GM13977 (cell line): ENCODE measurements around the gene ERG.

ENCODE experiments used
- DNase-seq: peaks from one replicate; pipeline ENCODE4 v3.0.0; 2012; ENCODE audit warnings: low spot score
- in situ Hi-C: fragments of 300-500 bp; cut with MboI; formaldehyde crosslinking; loops from one replicate; pipeline ENCODE4 v1.12.0; 2022; ENCODE audit warnings: low sequenced_read_pairs, low pct_unique_long_range_greater_than_20kb, mixed read lengths, inconsistent platforms; ENCODE audit not compliant: unreplicated experiment
- TF ChIP-seq, protein P1 (sequence below): IDR thresholded peaks from 2 replicates; pipeline ENCODE4 v1.5.1; 2012; ENCODE audit warnings: mild to moderate bottlenecking, control low read depth; ENCODE audit not compliant: insufficient read depth; ENCODE audit errors: extremely low read depth, missing control alignments

Gene ERG

DNA sequence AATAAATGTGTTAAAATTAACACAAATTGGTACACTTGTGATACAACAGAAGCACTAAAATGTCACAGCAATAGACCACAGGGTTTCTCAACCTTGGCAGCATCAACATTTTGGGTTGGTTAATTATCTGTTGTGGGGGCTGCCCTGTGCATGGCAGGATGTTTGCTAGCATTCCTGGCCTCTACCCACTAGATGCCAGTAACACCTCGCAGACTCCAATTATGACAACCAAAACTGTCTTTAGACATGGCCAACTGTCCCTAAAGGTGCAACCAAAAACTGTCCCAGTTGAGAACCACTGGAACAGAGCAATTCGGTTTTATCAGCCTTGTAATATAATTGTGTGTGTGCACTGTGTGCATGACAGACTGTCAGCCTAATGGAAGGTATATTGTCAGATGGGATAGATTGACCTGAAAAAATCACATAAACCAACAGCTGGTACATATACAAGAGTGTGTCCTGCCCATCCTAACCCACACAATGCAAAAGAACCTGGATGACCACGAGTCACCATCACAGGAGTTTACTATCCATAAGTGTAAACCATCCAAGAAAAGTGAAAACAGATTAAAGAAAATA is 13.5 kb upstream of the ERG start:
- TF ChIP-seq, protein P1, sequence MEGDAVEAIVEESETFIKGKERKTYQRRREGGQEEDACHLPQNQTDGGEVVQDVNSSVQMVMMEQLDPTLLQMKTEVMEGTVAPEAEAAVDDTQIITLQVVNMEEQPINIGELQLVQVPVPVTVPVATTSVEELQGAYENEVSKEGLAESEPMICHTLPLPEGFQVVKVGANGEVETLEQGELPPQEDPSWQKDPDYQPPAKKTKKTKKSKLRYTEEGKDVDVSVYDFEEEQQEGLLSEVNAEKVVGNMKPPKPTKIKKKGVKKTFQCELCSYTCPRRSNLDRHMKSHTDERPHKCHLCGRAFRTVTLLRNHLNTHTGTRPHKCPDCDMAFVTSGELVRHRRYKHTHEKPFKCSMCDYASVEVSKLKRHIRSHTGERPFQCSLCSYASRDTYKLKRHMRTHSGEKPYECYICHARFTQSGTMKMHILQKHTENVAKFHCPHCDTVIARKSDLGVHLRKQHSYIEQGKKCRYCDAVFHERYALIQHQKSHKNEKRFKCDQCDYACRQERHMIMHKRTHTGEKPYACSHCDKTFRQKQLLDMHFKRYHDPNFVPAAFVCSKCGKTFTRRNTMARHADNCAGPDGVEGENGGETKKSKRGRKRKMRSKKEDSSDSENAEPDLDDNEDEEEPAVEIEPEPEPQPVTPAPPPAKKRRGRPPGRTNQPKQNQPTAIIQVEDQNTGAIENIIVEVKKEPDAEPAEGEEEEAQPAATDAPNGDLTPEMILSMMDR: no peak
- DNase-seq: no peak
- in situ Hi-C loops: no loop called here

DNA sequence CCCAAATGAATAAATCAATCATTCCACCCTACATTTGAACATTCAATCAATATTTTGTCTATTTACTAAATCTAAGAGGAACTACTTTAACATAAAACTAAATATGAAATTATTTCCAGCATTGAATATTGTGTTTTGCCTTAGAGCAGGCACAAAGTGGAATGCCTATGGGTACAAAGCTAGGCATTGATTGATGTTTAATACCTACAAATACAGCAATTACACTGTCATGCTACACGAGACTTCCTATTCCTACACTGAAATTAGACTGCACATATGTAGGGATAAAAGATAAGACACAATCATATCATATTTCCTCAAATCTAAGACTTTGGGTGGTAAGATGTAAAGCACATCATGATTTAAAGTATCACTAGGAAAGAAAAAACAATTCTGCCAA is 12.9 kb upstream of the ERG start:
- TF ChIP-seq, protein P1: no peak
- no peak for DNase-seq
- in situ Hi-C loops: no loop called here

DNA sequence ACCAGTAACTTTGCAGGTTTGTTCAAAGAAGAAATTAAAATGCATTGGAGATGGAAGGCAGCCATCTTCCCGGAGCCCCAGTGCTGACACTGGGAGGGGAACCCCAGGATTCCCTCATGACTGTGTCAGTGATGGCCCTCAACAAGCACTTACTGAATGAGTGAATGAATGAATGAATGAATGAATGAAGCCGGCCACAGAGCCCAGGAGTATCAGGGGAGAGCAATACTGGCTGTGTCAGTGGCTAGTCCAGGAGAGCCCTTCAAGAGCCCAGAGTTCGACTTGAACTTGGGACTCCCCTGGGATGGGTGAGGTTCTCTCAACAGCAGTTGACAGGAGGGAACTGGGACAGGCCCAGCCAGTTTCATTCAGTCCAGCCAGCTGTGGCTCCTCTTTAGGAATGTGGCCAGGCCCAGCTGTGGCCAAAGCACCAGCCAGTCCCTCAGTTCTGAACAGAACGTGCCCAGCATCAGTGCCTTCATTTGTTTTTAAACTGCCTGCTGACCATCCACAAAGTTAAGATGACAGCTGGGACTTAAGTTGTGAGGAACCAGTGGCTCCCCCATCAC is 9.2 kb upstream of the ERG start:
- DNase-seq: no peak
- in situ Hi-C loops: no loop called here
- TF ChIP-seq, protein P1: no peak

DNA sequence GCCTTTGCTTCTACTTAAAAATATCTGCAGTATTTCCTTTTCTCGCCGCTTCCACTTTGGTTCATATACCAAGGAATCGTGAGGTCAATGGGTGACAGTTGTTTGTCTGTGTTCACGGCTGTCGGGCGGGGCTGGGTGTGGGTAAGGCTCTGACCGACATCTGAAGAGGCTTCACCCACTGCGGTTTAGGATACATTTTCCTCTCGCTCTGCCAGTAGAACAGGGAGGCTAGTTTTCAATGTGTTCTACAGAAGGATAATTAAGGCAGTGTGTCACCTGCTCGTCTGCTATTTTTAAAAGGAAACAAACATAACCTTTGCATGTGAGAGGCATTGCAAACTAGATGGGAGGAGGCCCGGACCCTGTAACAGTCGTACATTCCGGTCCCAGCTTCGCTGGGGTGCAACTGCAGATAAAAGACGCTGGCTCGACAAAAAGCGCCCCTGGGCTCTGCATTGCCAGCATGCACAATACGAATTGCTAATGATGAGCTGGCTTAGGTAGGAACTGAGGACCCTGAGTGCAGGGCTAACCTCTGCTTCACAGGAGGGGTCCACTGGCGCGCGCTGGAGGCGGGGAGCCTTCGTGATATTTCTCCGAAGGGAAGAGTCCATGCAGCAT is 8.5 kb upstream of the ERG start:
- in situ Hi-C loops: no loop called here
- TF ChIP-seq, protein P1: no peak
- DNase-seq: no peak

DNA sequence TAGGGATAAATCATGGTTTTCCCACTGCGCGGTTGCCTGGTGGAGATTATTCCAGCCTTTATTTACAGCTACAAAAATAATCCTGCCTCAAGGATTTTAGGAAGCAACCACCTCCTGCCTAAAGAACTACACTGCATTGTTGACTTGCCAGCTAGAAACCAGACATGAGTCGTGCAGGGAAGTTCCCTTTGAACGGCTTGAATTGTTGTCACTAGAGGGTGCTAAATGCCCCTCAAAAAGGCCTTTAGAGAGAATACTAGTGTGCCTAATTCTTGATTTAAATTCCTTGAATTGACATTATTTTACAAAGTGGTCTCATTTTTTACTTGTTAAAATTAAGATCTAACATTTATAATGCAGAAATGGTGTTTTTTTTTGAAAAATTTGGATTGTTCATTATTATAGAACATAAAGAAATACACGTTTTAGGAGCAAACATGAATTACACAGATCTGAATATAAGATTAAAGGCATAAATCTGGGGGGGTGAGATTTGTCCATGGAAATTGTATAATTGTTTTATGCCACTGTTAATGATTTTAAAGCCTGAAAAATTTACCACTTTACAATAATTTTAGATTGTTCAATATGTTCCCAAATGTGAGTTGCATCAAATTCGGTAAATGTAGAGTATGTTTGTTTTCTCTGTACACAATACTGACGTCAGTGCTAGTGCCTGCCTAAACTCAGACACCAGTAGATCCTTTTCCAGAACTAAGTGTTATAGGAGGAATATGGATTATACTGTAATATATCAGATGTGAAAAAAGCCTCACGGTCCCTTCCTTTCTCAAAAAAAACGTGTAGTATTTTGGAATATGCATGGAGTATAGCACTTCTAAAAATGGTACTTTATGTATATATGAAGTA is 7.6 kb upstream of the ERG start:
- in situ Hi-C loops: no loop called here
- TF ChIP-seq, protein P1: peak; percentile 61
- DNase-seq: peak; percentile 32

DNA sequence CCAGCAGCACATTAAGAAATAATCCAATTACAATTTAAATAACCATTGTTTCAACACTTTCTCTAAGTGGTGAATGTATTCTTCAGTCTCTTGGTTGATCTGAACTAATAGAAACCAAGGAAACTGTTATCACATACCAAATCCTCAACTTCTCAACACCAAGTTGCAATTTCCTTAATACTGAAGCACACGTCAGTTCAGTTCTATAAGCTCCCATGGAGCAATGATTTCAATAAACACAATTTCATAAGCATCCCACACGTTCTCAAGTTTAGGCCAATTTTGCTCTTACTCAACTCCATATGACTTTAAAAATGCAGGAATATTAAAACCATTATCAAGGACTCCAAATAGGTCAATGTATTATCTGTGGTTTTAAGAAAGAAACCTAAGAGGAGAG is 5.8 kb upstream of the ERG start:
- in situ Hi-C loops: no loop called here
- no peak for DNase-seq
- TF ChIP-seq, protein P1: no peak
